Measurements from ENCODE around the gene PLCG1. TPM values are rescaled to one million over a fixed set of nuclear protein-coding genes. Genes with fewer than 3 reads are reported as not detected.

The PLCG1 gene
- polyA plus RNA-seq, 2 of the 4 experiments (the other 2 are of a cell fraction), result 22.0 to 65.0 TPM

- TF ChIP-seq CTCF (IDR thresholded peaks at IDR 0.05), result no peak
Measured at GRCh38 chr20:41170386-41171105, 33.2 kb downstream of the PLCG1 start (continued).

GRCh38 chr20:41171736-41172295 lies 34.5 kb downstream of the PLCG1 start:
- Histone ChIP-seq H3K4me2 (no peak overlapping the region), H3K27ac (no peak overlapping the region), H3K4me3 (no peak overlapping the region), H3K4me1 (no peaks in the 10 kb centered on the region), H3K9me3 (no peaks in the 10 kb centered on the region)
- ChIA-PET POLR2A (no interaction called here), CTCF (interaction anchor here (0.9 to 12.1 kb wide), 19 partner anchors 8 to 521 kb away, joined by 3 to 248 read pairs (median 12); partner anchors contain the start of genes LPIN3, PLCG1 and ZHX3)
- WGBS (ENCODE audit: missing lambda C conversion rate), result 84% methylated on average over 3 of the region's 3 CpGs
- DNase-seq (ENCODE audit: low read depth in 1 of 2, low spot score in 1 of 2), result no peak
- TF ChIP-seq CTCF (IDR thresholded peaks at IDR 0.05) (no peak), RARB (CRISPR knock-in tag; IDR thresholded peaks at IDR 0.05) (no peak), E2F6 (IDR thresholded peaks at IDR 0.05; ENCODE audit: borderline replicate concordance, low read depth) (no peak), KDM1A (IDR thresholded peaks at IDR 0.05; ENCODE audit: low read depth) (no peak), SMC3 (IDR thresholded peaks at IDR 0.05) (no peak), HOXB5 (CRISPR knock-in tag; IDR thresholded peaks at IDR 0.05) (no peak), ESRRA (IDR thresholded peaks at IDR 0.05; ENCODE audit: borderline replicate concordance, low read length) (no peak), REST (IDR thresholded peaks at IDR 0.05) (no peak), POLR2AphosphoS2 (conservative IDR thresholded peaks at IDR 0.05; ENCODE audit: low read length) (no peak)
- FAIRE-seq, result no peak
- ATAC-seq, result no peak

- FAIRE-seq, result no peak
- no peak for DNase-seq (ENCODE audit: low read depth in 1 of 2, low spot score in 1 of 2)
- POLR2A ChIA-PET, result no interaction called here
- CTCF ChIA-PET, result interaction anchor here (0.6 to 12.1 kb wide), 69 partner anchors 9 to 520 kb away, joined by 3 to 248 read pairs (median 5); partner anchors contain the start of genes LPIN3, PLCG1 and ZHX3
- ATAC-seq, result peak; percentile 22 to 41; a peak in 3 of 6 replicates
- no peak overlapping the region for H3K27ac ChIP-seq
- H3K4me1 ChIP-seq, result peaks cover 4% of the 10 kb centered on the region; the same call in 1 of the 3 replicates
- H3K4me3 ChIP-seq, result no peak overlapping the region
- no peak overlapping the region for H3K4me2 ChIP-seq
- 89% methylated on average over 12 of the region's 18 CpGs for WGBS (ENCODE audit: missing lambda C conversion rate)
- no peaks in the 10 kb centered on the region for H3K9me3 ChIP-seq
- TF ChIP-seq PHF8 (IDR thresholded peaks at IDR 0.05; ENCODE audit: borderline replicate concordance, low read depth) (no peak), POLR2A (IDR thresholded peaks at IDR 0.05; ENCODE audit: low read length) (no peak), HOXB5 (CRISPR knock-in tag; IDR thresholded peaks at IDR 0.05) (no peak), CEBPB (IDR thresholded peaks at IDR 0.05) (no peak), RNF2 (IDR thresholded peaks at IDR 0.05; ENCODE audit: borderline replicate concordance, low read depth) (no peak), EHF (CRISPR knock-in tag; IDR thresholded peaks at IDR 0.05) (no peak), MAX (IDR thresholded peaks at IDR 0.05) (no peak), MAFK (IDR thresholded peaks at IDR 0.05; ENCODE audit: partially characterized antibody) (no peak), NPAS2 (CRISPR knock-in tag; IDR thresholded peaks at IDR 0.05; ENCODE audit: borderline replicate concordance) (no peak), RFX5 (IDR thresholded peaks at IDR 0.05) (no peak), HDAC2 (IDR thresholded peaks at IDR 0.05) (no peak), ZNF302 (CRISPR knock-in tag; IDR thresholded peaks at IDR 0.05) (no peak), TP53 (CRISPR knock-in tag; IDR thresholded peaks at IDR 0.05) (no peak), ATOH8 (CRISPR knock-in tag; IDR thresholded peaks at IDR 0.05; ENCODE audit: low read depth) (no peak)
Measured at GRCh38 chr20:41172296-41173140, 35.2 kb downstream of the PLCG1 start.
